GM10248 (cell line): ENCODE results near the gene SUFU.

ENCODE experiments used
- CTCF ChIA-PET: fragments of 300-600 bp; sonication (Branson Sonifier 250); formaldehyde crosslinking; extraction: SDS; loops from one replicate; lab custom pipeline; 2021; ENCODE audit warnings: antibody characterized with exemption; lab: Yijun Ruan, JAX
- POLR2A ChIA-PET: fragments of 350-650 bp; sonication (Branson Sonifier 250); formaldehyde crosslinking; extraction: SDS; loops from one replicate; lab custom pipeline; 2020; ENCODE audit warnings: antibody characterized with exemption; lab: Yijun Ruan, JAX
- DNase-seq: peaks from one replicate; pipeline ENCODE4 v3.0.0; 2012; ENCODE audit errors: extremely low spot score
- CTCF ChIP-seq: IDR thresholded peaks from 2 replicates; pipeline ENCODE4 v1.5.1; 2012; ENCODE audit warnings: mild to moderate bottlenecking, low read depth; ENCODE audit errors: extremely low read depth, missing control alignments, control extremely low read depth

Gene SUFU

GRCh38 chr10:102614888-102615287 is 111.1 kb downstream of the SUFU start:
- ChIA-PET POLR2A (no interaction called here), CTCF (interaction anchor here (0.6 to 1.7 kb wide), 4 partner anchors 9 to 216 kb away, joined by 3 to 4 read pairs (median 4); no protein-coding TSS in a partner anchor)
- DNase-seq, result no peak
- TF ChIP-seq CTCF, result no peak

DNA sequence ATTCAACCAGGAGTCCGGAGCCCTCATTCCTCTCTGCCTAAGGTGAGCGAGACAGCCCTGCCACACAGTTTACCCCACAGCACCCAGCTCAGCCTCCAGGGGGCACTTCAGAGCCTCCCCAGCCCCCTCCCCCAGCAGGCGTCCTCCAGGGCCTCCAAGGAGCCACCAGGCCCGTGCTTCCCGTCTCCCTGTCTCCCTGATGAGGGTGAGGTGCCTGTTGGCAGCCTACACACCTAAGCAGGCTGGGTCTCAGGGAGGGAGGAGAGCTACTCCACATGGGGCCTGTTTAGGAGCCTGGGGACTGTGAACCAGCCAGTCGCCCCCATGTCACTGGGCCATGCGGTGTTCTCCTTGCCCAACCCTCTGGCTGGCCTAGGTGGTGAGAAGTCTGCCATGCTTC is 111.6 kb downstream of the SUFU start:
- DNase-seq, result peak; percentile 32
- peak; percentile 16 for TF ChIP-seq CTCF
- CTCF ChIA-PET, result interaction anchor here (1.0 to 1.5 kb wide), 3 partner anchors 10 to 17 kb away, joined by 3 to 5 read pairs (median 4); no protein-coding TSS in a partner anchor
- POLR2A ChIA-PET, result no interaction called here

- CTCF ChIA-PET, result interaction anchor here (1.3 to 1.5 kb wide), 2 partner anchors 14 to 16 kb away, joined by 5 read pairs; no protein-coding TSS in a partner anchor
- TF ChIP-seq CTCF, result no peak
- DNase-seq, result peak; percentile 83
- POLR2A ChIA-PET, result no interaction called here
These were observed 112.4 kb downstream of the SUFU start for GRCh38 chr10:102616066-102616770.

- TF ChIP-seq CTCF, result no peak
- POLR2A ChIA-PET, result no interaction called here
- DNase-seq, result no peak
- CTCF ChIA-PET, result interaction anchor here (1.3 to 1.5 kb wide), 3 partner anchors 13 to 114 kb away, joined by 3 to 5 read pairs (median 5); no protein-coding TSS in a partner anchor
These were observed 113.3 kb downstream of the SUFU start for GRCh38 chr10:102617041-102617440.

- DNase-seq, result no peak
- ChIA-PET POLR2A (no interaction called here), CTCF (interaction anchor here (1.4 kb wide), 1 partner anchor 115 kb away, joined by 3 read pairs; no protein-coding TSS in a partner anchor)
- TF ChIP-seq CTCF, result no peak
These were observed 114.0 kb downstream of the SUFU start for GRCh38 chr10:102617816-102618215.

DNA sequence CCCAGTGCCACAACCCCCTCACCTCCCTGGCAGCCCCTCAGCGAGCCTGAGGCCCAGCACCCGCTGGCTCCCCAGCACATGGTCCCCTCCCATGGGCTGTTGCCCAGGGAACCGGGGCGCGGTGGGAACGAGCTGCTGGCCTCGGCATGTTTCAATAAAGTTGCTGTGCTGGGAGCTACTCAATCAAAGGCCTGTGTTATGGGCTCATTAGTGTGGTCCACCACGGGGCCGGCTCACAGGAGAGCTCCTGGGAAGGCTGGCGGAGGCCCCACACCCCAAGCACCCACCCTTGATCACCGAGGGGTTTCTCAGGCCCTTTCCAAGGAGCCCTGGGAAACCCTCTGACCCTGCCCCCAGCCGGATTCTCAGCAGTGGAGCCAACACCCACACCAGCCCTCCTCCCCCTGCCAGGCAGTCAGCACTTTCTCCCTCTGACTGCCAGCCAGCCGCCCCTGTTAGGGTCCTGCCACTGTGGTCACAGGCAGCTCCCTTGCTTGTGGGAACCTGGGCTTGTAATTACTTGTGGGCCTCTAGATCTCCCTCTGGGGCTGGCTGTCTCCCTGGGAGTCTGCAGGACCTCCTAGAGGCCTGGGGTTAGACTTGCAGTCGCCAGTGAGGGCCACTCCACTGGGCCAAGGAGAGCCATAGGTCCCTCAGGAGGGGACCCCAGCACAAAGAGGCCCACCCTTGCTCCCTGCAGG is 115.7 kb downstream of the SUFU start:
- POLR2A ChIA-PET, result no interaction called here
- no peak for DNase-seq
- CTCF ChIA-PET, result interaction anchor here (0.9 to 1.4 kb wide), 3 partner anchors 9 to 23 kb away, joined by 3 to 4 read pairs (median 3); no protein-coding TSS in a partner anchor
- no peak for TF ChIP-seq CTCF
